ENCODE measurements around the gene FAM204A.

FAM204A gene

DNA sequence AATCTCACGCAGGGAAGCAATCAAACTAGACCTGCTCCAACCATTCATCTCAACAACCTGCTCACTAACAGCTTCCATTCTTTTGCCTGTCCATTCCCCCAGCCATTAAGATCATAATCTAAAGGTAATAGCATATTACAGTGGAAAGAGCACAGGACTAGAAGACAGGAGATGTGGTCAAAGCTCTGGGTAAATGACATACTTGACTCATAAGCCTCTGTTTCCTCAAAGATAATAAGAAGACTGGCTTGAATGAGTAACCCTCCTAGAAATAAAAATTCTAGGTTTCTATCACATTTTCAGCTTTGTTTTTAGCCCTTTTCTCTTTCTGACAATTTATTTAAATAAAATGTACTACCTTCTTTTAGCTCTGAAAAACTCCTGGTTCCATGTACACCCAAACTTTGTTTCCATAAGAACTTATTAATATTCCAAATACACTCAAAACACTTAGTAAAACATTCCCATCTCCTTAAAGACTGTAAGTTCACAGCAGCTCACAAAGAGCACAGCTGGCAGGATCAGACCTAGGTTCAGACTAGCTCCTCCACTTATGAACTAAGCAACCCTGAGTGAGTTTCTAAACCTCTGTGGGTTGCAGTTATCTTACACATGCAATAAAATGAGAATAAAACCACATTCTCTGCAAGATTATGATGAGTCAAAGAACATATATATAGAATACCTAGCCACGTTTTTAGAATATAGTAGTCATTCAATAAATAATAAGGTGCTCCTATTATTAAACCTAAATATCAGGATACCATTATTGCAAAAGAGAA is 11.6 kb downstream of the FAM204A start:
- no peak for DNase-seq

DNA sequence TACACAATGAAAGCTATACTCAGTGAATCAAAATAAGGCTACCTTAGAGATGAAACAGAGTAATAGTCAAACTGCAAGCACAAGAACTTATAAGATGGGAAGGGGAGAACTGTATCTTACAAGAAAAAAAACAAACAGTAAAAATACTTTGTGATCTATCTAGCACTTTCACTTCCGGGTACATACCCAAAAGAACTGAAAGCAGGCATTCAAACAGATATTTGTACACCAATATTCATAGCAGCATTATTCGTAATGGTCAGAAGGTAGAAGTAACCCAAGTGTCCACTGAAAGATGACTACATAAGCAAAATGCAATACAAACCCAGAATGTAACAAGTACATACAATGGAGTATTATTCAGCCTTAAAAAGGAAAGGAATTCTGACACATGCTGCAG is 18.0 kb downstream of the FAM204A start:
- DNase-seq = no peak

DNA sequence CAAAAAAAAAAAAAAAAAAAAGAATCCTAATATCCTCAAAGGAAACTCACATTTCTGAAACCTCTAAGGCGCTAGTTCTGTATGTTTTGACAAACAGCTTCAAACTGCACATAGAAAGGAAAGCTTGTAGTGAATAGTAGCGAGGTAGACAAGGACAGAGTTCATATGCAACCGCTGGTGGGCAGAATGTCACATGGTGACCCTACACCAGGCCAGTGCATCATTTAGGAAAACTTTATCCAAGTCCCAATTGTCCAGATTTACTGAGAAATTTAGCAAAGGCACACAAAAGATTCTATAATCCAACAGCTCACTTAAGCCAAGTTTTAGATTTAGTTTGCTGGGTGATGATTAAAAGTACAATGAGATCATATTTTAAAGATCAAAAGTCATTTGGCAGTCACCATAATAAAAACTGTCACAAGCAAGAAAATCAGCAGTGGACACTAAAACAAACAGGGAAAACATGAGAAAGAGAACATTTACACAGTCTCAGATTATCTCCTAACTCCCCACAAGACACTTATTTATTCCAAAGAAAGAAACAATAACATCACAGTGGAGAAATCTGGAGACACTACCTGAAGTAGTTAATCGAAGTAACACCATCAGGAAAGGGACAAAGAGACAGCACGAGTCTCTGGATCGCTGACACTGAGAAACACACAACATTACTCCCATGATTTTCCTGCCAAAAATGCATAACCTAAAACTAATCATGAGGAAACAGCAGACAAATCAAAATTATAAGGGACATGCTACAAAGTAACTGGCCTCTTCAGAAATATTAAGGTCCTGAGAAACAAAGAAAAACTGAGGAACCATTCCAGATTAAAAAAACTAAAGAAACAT is 20.2 kb downstream of the FAM204A start:
- DNase-seq = no peak

DNA sequence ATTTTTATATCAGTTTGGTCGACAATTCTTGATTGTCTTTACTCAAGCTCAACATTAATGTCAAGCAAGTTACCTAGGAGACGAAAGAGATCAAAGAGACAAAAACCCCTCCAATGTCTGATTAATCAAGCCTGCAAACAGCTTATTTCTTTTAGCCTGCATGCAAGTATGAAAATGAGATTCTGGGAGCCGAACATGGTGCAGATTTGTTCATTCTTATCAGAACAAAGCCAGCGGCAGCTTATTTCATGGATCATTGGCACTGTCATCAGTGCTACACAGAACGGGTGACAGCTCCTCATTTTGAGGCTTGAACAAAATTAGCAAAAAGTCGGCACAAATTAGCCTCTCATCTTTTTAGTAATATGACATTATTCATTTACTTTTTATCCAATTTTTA is 26.5 kb downstream of the FAM204A start:
- DNase-seq = no peak

DNA sequence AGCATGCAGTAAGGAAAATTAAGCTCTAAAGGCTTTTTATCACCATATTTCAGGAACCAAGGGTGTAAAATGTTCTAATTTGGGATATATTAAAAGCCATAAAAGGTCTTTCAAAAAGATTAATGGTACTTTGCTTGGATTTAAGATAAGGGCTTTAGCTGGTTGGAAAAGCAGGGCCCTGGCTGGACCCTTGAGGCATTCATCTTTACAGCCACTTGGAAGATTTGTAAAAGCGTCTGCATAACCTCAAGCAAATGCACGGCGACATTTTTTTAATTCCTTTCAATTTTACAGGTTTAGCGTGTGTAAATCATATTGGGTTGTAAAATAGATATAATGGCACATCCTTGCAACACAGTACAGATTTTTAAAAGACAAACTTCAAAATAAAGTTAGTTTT is 27.2 kb downstream of the FAM204A start:
- DNase-seq = no peak

DNA sequence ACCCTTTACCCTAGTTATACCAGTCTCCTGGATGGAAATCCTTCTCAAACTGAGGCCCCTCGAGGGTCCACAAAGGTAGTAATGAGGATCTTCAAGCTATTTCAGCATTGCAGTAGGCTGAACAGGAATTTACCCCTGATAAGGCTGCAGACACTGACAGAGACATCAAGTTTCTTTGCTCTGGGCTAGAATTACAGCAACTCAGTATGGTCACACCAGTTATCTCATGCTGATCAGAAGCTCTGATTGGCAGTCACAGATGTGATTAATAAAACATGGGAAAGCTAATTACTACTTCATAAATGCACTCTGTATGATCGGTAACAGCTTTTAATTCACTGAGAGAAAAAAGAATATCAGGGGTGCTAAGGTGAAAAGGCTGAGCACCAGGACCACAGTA is 30.6 kb downstream of the FAM204A start:
- DNase-seq = no peak

DNA sequence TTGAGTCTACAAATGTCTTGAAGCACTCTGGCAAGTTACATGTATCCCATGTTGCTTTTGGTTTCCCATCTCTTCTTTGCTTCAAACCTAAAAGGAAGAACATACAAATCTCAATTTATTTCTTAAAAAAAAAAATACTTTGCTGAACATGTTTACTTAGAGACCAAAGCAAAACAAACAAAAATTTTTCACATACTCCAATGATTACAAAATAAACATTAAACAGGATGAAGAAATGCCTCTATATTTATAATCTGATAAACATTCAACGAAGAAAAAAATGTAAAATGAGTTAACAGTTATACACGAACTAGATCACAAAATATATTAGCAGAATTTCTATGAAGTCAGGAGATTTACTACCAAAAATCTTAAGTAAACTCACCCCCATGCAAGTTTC is 31.3 kb downstream of the FAM204A start:
- no peak for DNase-seq

DNA sequence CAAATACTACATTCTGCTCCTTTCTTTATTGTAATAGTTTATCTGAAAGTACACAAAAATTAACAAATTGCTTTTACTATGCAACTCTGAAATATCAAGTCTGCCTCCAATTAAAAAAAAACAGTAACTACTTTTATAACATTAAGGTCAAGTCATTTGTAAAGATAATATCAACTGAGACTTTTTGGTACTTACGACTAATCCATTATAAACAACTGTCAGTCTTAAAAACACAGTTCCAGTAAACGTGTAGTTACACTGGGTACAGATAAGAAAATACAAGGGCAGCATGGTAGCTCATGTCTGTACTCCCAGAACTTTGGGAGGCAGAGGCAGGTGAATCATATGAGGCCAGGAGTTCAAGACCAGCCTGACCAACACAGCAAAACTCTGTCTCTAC is 32.2 kb downstream of the FAM204A start:
- no peak for DNase-seq

DNA sequence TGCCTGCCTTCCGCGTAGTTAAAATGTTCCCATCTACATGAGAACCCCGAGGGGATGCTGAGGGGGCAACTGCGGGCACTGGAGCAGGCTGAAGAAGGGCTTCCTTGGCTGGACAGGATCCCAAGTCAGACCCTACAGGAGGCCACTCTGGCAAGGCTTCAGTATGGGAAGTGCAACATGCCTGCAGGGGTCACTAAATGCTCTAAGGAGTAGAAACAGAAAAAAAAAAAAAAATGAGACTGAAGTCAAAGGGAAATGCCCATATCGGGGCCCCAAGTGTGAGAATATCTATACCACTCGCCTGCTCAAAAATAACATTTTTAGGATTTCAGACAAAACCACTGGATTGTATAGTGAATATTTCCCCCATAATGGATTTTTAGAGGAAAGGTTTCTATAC is 33.5 kb downstream of the FAM204A start:
- DNase-seq = no peak

DNA sequence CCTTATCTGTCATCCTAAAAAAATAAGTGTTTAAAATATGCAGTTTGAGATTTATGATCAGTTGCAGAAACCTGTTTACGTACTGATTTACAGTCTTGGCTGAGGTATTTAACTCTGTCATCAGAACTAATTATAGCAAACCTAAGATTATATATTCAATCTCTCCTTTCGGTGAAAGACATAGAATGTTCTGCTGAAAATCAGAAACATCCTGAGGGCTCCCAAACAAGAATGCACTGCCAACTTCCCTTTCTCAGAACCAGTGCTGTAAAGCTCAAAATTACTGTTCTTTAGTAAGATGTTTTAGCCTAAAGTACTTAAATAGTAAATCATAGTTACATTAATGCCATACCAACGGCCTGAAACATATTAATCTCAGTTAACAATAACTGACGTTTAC is 34.3 kb downstream of the FAM204A start:
- DNase-seq = no peak

DNA sequence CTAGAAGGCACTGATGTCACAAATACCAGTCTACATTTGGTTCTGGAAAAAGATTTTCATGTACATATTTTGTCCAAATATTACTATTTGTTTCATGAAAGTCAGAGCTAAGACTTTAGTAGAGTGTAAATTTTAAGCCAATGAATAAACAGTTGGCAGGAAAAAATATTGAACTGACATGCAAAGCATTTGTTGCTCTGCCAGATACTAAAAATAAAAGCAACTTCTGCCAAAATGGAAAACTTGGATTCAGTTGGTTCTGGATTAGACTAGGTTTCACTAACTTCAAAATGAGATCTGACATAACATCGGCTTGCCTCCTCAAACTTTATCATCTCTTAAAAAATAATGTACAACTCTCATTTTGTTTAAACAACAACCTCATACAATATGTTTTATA is 34.9 kb downstream of the FAM204A start:
- no peak for DNase-seq

DNA sequence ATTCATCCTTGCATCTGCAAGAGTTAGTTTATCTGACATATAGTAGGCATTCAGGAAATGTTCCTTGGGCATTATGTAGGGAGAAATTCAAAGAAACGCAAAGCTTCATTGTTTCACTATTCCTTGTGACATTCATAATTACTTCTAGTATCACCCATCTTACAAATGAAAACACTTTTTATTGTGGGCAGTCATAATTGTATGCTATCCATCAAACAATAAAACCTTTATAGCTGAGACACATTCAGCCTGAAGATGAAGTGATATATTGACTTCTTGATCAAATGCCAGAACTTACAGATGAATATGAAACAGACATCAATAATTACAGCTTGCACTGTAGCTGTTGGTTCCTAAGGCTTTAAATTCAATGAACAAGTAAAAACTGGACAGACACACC is 36.4 kb downstream of the FAM204A start:
- no peak for DNase-seq

DNA sequence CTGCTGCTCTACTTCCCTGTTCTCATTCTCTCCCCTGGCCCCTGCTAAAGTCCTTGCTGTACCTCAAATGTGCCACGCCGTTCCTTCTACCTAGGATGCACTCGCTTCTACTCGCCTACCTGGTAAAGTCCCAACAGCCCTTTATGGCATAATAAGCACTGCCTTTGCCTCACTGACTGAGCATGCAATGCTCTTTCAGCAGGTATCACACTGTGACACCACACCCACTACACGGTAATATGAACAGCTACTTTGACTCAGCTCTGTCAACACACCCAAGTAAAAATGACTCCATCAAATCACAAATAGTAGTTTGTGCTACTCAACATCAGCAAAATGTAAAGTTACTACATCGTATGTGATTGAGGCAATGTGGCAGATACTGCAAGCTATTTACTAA is 37.6 kb downstream of the FAM204A start:
- DNase-seq = no peak

DNA sequence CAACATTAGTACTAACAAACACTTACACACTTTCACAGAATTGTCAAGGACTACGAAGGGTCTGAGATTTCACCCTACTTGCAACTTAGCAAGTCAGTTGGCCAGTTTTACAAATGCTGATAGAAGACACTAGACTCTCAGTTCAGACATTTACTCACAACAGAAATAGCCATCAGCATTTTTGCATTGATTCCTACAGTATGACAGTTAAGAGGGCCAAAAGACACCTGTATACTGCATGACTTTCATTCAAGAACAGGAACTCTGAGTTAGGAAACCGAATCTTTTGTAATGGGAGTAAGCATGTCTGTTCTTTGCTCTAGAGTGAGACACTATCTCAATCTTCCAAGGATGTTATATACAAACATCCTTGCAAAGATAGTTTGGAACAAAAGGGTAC is 40.9 kb downstream of the FAM204A start:
- DNase-seq = no peak

DNA sequence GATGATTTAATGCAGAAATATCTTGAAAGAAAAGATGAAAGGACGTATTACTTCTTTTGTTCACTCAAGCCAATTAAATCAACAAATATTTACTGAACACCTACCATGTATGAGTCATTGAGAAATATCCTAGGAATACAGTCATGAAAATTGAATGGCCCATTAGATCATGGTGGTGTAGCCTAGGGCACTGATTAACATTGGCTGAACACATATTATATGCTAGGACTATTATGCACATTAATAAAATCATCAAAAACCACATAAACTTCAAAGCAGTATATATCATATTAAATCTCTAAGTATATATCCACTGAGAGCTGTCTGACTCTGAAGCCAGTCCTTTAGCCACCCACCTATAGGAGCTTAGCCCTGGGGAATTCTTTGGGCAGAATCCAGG is 41.8 kb downstream of the FAM204A start:
- DNase-seq = no peak

DNA sequence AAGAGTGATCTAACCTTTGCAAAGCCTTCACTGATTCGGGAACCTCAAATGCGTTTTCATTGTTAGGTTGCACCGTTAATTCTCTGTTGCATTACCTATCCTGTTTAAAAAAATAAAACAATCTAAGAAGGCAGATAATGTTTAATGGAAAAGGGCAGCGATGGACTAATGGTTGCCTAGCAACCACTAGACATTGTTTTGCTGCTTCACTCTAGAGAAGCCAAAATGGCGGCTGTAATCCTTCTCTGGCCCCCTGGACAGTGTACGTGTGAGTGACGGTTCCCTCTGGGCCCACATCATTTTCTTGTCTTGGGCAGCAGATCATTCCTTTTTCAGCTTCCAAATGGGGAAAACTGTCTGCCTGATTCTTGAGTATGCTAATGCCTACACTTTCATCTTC is 43.3 kb downstream of the FAM204A start:
- no peak for DNase-seq

DNA sequence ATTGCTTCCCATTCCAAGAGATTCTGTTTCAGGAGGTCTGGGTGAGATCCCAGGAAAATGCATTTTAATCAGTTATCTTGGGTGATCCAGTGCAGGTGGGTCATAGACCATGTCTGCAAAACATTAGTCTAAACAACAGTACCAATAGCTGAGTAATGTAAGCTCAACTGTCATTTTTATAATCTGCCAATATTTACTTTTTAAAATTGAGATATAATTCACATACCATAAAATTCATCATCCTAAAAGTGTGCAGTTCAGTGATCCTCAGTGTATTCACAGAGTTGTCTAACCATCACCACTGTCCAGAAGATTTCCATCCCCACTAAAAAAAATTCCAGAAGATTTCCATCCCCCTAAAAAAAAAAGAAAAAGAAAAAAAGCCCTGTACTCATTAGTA is 51.0 kb downstream of the FAM204A start:
- no peak for DNase-seq

DNA sequence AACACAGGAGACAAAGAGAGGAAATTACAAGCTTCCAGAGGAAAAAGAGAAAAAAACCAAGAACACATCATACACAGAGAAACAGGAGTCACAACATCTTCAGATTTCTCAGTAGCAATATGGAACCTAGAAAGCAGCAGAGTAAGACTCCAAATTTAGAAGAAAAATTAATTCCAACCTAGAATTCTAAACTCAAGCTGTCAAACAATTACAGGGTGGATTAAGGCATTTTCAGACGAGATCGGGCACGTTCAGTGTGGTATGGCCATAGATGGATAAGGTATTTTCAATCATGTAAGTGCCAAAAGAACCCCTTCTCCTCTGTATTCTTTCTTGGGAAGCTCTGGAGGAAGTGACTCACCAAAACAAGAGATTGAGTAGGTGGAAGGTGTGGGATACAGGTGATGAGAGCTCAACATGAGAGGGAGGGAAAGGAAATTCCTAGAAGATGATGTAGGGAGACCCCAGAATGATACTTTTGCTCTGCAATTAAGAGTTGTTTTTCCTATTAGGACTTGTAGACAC is 51.6 kb downstream of the FAM204A start:
- DNase-seq = no peak

DNA sequence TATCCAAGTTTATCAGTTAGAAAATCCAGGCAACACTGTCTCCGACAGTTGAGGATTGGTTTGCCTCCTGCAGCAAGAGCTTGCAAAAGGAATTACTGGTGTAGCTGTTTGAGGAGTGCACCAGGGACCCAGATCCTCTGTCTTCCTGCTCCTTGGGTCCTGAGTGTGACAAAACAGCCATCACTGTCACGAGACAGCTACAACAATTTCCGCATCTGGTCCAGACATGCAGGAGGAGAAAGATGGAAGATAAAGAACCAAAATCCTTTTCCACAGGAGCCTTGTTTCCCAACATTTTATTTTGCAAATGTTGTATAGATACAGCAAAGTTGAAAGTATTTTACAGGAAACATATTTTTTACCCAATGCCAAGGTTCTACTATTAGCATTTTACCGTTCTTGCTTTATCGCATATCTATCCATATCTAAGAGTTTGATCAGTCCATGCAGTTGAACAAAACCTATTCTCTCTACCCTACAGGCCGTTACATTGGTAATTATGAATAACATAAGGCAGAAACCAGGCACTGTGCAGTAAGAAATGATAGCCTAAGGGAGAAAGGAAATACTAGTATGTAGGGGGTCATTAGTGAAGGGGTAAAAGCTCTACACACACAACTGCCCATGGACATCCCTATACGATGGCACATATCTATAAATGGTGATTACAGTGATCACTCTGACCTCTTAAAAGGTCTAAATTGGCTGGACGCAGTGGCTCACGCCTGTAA is 54.9 kb downstream of the FAM204A start:
- no peak for DNase-seq

DNA sequence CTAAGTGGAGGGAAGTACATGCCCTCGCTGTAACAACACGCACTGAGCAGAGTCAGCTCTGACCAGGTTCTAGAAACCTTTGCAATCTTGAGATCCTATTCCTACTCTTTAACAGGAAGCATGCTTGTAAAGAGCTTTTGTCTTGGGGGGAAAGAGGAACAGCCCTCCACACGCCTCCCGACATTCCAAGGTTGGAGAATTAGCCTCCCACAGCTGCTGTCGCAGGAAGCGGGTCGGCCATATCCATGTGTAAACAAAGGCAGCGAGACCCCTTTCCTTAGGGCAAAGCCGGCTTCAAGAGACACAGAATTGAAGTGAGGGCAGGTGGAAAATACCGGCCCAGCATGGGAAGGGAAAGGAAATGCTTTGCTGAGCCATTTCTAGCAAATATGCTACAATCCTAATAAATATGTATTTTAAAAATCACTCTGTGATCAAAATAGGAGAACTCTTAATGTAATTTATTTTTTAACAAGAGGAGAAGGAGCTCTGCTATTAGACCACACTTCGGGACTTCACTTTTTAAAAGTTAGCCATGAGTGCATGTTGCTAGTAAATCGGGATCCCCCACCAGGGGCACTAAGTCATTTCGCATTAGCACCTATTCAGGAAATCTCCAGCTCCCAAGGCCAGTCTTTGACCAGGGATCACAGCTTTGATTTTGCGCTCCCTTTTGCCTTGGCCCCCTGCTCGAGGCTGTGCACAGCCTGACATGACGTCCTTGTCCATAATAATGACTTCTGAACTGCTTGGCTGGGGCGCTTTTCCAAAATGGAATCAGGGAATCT is 55.9 kb downstream of the FAM204A start:
- DNase-seq = no peak

DNA sequence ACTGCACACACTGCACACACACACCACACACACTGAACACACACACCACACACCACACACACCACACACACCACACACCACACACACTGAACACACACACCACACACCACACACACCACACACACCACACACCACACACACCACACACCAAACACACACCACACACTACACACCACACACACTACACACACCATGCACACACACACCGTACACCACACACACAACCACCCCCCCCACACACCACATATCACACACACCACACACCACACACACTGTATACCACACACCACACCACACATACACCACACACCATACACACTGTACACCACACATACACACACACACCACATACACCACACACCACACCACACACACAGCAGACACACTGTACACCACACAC is 59.5 kb downstream of the FAM204A start:
- no peak for DNase-seq

DNA sequence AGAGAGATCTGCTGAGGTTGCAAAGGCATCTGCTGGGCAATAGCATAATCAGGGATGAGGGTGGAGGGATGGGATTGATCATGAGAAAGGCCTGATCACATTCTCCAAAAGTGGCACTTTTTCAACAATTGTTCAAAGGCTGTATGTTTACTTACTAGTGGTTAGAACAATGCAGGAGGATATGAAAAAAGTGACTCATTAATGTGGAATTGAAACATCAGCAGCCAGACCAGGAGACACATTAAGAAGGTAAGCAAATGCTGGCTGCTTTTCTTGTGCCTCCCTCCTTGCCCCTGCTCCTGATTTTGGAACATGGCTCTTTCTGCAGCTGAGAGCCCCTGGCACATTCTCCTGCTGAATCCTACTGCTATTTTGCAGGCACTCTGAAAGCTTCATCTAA is 63.5 kb downstream of the FAM204A start:
- no peak for DNase-seq

DNA sequence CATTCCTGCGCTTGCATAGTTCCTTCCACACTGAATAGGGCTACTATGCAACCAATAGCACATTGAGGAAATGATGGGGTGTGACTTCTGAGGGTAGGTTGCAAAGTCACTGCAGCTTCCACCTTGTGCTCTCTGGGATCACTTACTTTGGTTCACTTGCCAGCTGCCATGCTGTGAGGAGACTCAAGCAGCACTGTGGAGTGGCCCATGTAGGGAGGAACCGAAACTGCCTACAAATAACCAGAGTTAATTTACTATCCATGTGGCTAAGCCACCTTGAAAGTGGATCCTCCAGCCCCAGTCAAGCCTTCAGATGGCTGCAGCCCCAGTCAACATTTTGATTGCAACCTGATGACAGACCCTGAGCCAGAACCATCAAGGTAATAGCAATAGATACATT is 64.3 kb downstream of the FAM204A start:
- no peak for DNase-seq

All from stimulated activated CD4-positive, alpha-beta T cell treated with anti-CD3 and anti-CD28 coated beads, Interleukin-4, amount 100 ng/mL, for 4 hours (primary cell).